Calu3 (cell line): ENCODE results near the gene LTK. TPM values are rescaled to one million over a fixed set of nuclear protein-coding genes. Genes with fewer than 3 reads are reported as not detected.

Source experiments
- BruUV-seq: library from RNA; stranded (reverse); fragments of 400-500 nt; replicated peaks from 2 replicates; lab custom pipeline; 2021; lab: Mats Ljungman, UMichigan
- CTCF ChIA-PET: fragments of 300-600 bp; sonication (Branson Sonifier 250); formaldehyde crosslinking; loops from one replicate; lab custom pipeline; 2022; ENCODE audit warnings: antibody characterized with exemption; lab: Charles Lee
- DNase-seq: peaks from one replicate; pipeline ENCODE4 v3.0.0; 2022
- H3K27ac Mint-ChIP-seq: one replicate; pipeline ENCODE4 v1.8.0; 2022; ENCODE audit warnings: mixed read lengths; ENCODE audit not compliant: unreplicated experiment
- H3K27me3 Mint-ChIP-seq: one replicate; pipeline ENCODE4 v1.8.0; 2022; ENCODE audit warnings: mixed read lengths; ENCODE audit not compliant: unreplicated experiment
- H3K36me3 Mint-ChIP-seq: one replicate; pipeline ENCODE4 v1.8.0; 2022; ENCODE audit warnings: mild to moderate bottlenecking, moderate library complexity, mixed read lengths; ENCODE audit not compliant: insufficient read depth, unreplicated experiment
- H3K4me1 Mint-ChIP-seq: one replicate; pipeline ENCODE4 v1.8.0; 2022; ENCODE audit warnings: mild to moderate bottlenecking, low read depth, mixed read lengths; ENCODE audit not compliant: unreplicated experiment
- H3K4me3 Mint-ChIP-seq: one replicate; pipeline ENCODE4 v1.8.0; 2022; ENCODE audit warnings: mild to moderate bottlenecking, low read depth, moderate library complexity, mixed read lengths; ENCODE audit not compliant: unreplicated experiment
- H3K9me3 Mint-ChIP-seq: one replicate; pipeline ENCODE4 v1.8.0; 2022; ENCODE audit warnings: low read depth, mixed read lengths; ENCODE audit not compliant: unreplicated experiment
- CTCF ChIP-seq: fragments of 200-600 bp; IDR thresholded peaks from one replicate; pipeline ENCODE4 v1.8.0; 2022; ENCODE audit warnings: antibody characterized with exemption; ENCODE audit not compliant: unreplicated experiment
- intact Hi-C: fragments of 100-400 bp; cut with micrococcal nuclease; formaldehyde crosslinking; loops from one replicate; pipeline ENCODE4 v1.10.0; 2022; ENCODE audit not compliant: unreplicated experiment
- total RNA-seq: library from RNA; stranded (reverse); gene quantifications from 2 replicates; pipeline ENCODE4 v1.2.3, GENCODE V29; 2022

The LTK gene
- total RNA-seq, 1 experiment from 2014 or later = 0.24 TPM

- Mint-ChIP-seq H3K27ac (no peak overlapping the region), H3K4me3 (no peak overlapping the region), H3K27me3 (no peaks in the 10 kb centered on the region), H3K36me3 (no peaks in the 10 kb centered on the region), H3K4me1 (no peaks in the 10 kb centered on the region), H3K9me3 (no peaks in the 10 kb centered on the region)
- TF ChIP-seq CTCF = no peak
- CTCF ChIA-PET = no interaction called here
- no peak for DNase-seq
- intact Hi-C loops = no loop called here
- BruUV-seq = no TSS peak
These were observed 11.5 kb downstream of the LTK start for GRCh38 chr15:41501931-41502794.

DNA sequence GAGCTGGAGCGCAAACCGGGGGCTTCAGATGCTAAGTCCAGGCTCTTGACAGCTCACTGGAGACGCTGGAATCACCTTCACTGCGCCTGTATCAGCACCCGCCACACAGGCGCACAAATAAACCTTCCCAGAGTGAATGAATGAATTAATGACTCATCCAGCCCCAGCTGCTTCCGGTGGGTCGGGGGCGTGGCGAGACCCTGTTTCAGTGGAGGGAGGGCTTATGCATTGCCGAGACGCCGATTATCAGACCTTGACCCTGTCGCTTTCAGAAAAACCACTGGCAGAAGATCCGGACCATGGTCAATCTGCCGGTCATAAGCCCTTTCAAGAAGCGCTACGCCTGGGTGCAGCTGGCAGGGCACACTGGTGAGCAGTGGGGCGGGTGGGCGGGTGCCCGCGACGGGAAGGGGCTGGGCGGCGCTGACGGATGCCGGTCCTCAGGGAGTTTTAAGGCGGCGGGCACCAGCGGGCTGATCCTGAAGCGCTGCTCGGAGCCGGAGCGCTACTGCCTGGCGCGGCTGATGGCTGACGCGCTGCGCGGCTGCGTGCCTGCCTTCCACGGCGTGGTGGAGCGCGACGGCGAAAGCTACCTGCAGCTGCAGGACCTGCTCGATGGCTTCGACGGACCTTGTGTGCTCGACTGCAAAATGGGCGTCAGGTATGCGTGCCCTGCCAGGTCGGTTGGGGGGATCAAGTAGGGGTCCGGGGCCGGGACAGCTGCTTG, 12.3 kb downstream of the LTK start:
- no peak for TF ChIP-seq CTCF
- Mint-ChIP-seq H3K27me3 (no peaks in the 10 kb centered on the region), H3K27ac (no peak overlapping the region), H3K36me3 (no peaks in the 10 kb centered on the region), H3K4me1 (no peaks in the 10 kb centered on the region), H3K4me3 (no peak overlapping the region), H3K9me3 (no peaks in the 10 kb centered on the region)
- no TSS peak for BruUV-seq
- CTCF ChIA-PET = interaction anchor here (0.6 kb wide), 1 partner anchor 131 kb away, joined by 3 read pairs; no protein-coding TSS in a partner anchor
- DNase-seq = no peak
- intact Hi-C loops = no loop called here

GRCh38 chr15:41499109-41499851, 14.3 kb downstream of the LTK start:
- Mint-ChIP-seq H3K36me3 (no peaks in the 10 kb centered on the region), H3K27me3 (no peaks in the 10 kb centered on the region), H3K27ac (no peak overlapping the region), H3K9me3 (no peaks in the 10 kb centered on the region), H3K4me3 (no peak overlapping the region), H3K4me1 (no peaks in the 10 kb centered on the region)
- intact Hi-C loops = no loop called here
- CTCF ChIA-PET = no interaction called here
- no TSS peak for BruUV-seq
- DNase-seq = no peak
- no peak for TF ChIP-seq CTCF

- Mint-ChIP-seq H3K27ac (no peak overlapping the region), H3K4me3 (no peak overlapping the region), H3K4me1 (no peaks in the 10 kb centered on the region), H3K9me3 (no peaks in the 10 kb centered on the region), H3K27me3 (no peaks in the 10 kb centered on the region), H3K36me3 (no peaks in the 10 kb centered on the region)
- DNase-seq = no peak
- intact Hi-C loops = no loop called here
- no TSS peak for BruUV-seq
- no peak for TF ChIP-seq CTCF
- CTCF ChIA-PET = no interaction called here
These were observed 15.0 kb downstream of the LTK start for GRCh38 chr15:41498657-41499056.
